Stimulated activated CD4-positive, alpha-beta T cell treated with anti-CD3 and anti-CD28 coated beads, Interleukin-1b, Interleukin-23, amount 100 ng/mL, for 48 hours (primary cell): ENCODE results near the gene IL1B.
A peak's percentile ranks its signal among the peaks of the same experiment; 100 is the strongest.
"Not testable (repeated sequence)": the region's sequence is repeated elsewhere in the genome, so short reads cannot be mapped to it uniquely, and the experiment has no call there.

ENCODE experiments used
- DNase-seq: peaks from one replicate; pipeline ENCODE4 v3.0.0-alpha.2; 2020

IL1B gene

DNA sequence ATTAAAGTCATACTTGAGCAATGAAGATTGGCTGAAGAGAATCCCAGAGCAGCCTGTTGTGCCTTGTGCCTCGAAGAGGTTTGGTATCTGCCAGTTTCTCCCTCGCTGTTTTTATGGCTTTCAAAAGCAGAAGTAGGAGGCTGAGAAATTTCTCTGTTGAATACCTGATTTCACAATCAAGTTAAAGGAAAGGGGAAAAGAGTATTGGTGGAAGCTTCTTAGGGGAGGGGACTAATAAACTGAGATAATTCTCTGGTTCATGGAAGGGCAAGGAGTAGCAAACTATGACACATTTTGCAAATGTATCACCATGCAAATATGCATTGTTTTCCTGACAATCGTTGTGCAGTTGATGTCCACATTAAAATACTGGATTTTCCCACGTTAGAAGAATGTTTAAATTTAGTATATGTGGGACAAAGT is at the start of gene IL1B:
Gene IL1B (minus strand): TSS at position 85 of the 423 bp plus-strand sequence. CDS start 550 bp downstream, outside the sequence.
- no peak for DNase-seq

DNA sequence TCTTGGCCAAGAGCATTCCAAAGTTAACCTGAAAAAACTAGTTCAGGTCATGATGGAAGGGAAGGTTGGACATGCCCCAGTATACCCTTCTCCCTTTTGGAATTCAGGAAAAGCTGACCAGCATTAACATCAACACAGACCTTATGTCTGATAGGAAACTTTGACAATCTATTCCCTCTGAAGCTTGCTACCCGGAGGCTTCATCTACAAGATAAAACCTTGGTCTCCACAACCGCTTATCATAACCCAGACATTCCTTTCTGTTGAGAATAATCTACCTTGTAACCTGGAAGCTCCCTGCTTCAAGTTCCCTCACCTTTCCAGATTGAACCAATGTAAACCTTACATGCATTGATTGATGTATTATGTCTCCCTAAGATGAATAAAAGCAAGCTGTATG is 49.7 kb upstream of the IL1B start:
- no peak for DNase-seq

- no peak for DNase-seq
Measured at GRCh38 chr2:112885506-112885902, 48.9 kb upstream of the IL1B start.

GRCh38 chr2:112884869-112885505 is 48.4 kb upstream of the IL1B start:
- DNase-seq = peak; percentile 74

GRCh38 chr2:112883669-112884068 is 47.1 kb upstream of the IL1B start:
- no peak for DNase-seq

- peak; percentile 39 for DNase-seq
Measured at GRCh38 chr2:112881217-112881985, 44.8 kb upstream of the IL1B start.

DNA sequence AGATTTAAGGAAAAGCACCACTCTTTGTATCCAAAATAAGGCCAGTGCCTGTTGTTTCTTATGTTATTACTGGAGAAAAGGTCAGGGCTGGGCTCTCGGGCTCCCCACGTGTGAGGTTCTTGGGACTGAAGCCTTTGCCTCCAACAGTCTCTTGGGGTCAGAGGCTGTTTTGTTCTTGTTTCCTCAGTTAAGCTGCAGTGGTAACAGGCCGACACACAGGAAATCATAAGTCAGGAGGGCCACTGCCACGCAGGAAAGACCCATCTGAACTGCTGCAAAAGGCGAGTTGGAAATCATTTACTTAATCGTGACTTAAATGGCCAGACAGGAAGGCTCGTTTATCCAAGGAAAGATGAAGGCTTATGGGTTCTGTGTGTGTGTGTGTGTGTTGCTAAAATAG is 44.1 kb upstream of the IL1B start:
- DNase-seq = no peak

GRCh38 chr2:112880091-112880531 is 43.5 kb upstream of the IL1B start:
- DNase-seq = no peak

GRCh38 chr2:112879491-112880041 is 43.0 kb upstream of the IL1B start:
- DNase-seq = no peak

DNA sequence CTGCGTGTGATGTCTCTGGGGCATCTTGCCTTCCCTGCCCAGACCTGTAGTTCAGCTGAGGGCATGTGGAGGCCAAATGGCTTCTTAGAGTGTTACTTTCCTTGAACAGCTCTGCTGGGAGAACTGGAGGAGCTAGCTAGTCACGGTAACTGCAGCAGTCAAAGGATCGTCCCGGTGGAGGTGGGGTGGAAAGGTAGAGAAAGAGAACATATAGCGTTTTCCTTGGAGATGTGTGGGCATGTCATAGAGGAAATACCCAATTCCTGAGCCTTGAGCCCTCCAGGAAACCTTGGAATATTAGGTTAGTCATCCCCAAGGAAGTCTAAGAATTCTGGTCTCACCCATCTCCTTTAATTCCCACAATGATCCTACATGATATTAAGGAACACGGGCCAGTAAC is 40.8 kb upstream of the IL1B start:
- no peak for DNase-seq

DNA sequence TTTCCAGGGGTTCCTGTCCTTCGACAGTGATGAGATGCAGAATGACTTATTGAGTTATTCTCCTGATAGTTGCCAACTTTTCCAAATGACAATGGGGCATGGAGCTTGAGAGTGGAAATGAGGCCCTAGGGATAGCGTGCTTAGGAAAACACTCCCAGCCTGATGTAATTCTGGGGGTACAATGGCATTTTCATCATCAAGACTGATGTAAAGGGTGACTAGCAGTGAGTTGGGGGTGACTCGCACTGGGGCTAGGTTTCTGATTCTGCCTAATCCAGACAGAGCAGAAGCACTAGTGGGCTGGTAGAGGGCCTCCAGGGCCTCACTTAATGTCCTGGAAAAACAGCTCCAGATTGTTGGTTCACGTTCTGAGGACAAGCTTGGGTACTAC is 40.4 kb upstream of the IL1B start:
- DNase-seq = no peak

GRCh38 chr2:112876257-112876970 is 39.8 kb upstream of the IL1B start:
- no peak for DNase-seq

GRCh38 chr2:112870841-112871835 is 34.6 kb upstream of the IL1B start:
- no peak for DNase-seq

DNA sequence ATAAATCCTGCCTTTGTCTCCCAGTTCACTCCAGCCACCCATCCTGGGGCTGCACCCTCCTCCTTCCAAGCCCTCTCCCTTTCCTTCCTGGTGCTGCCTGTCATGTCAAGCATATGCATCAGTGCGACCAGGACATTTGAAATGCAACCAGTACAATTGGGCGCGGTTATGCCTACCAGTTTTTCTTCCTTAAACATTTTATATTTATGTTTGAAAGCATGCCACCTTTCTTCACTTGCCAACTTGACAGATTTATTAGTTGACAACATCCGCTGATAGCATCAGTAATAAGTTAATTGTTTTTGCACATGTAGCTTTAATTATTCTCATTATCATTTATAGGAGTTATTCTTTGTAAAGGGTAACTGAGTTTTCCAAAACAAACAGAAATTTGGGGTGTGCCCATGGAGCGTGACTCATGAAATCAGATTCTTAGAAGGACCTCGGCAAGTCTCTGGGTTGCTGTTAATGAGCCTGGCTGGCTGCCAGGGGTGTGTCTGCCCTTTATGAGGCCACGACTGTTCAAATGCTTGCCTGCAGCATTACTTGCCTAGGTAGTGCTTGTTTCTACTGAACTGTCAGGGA is 32.8 kb upstream of the IL1B start:
- no peak for DNase-seq

DNA sequence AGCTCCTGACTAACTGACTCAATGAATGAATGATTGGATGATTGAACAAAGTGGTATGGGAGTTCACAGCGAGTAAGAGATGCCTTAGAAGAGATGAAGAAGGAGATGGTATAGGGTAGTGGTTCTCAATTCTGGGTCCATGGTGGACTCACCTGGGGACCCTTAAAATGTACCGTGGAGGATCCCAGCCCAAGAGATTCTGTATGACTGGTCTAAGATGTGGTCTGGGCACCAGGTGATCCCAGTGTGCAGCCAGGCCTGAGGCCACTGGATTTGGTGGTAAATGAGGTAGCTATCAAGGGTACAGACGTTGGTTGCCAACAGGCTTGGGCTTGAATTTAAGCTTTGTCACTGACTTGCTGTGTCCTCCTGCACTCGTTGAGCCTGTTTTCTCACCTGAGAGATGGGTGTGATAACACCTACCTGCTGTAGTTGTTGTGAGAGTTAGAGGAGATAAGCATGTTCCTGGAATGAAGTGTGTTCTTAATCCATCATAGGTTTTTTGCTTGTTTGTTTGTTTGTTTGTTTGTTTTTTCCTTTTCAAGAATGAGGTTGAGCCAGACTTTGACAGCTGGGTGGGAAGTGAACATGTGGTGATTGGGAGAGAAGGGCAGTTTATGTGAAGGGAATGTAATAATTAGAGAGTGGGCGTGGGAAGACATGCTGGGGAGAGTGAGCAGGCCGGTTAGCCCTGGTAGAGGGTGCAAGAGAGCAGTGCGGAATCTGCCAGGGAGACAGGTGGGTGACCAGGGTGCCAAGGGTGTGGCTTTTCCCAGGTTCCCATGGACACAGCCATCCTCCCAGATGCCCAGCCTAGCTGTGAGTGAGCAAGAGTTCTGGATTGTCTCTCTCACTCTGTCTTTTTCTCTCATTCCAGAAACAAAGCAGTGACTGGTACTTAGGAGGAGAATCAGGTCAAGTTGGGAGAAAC is 31.4 kb upstream of the IL1B start:
- no peak for DNase-seq

DNA sequence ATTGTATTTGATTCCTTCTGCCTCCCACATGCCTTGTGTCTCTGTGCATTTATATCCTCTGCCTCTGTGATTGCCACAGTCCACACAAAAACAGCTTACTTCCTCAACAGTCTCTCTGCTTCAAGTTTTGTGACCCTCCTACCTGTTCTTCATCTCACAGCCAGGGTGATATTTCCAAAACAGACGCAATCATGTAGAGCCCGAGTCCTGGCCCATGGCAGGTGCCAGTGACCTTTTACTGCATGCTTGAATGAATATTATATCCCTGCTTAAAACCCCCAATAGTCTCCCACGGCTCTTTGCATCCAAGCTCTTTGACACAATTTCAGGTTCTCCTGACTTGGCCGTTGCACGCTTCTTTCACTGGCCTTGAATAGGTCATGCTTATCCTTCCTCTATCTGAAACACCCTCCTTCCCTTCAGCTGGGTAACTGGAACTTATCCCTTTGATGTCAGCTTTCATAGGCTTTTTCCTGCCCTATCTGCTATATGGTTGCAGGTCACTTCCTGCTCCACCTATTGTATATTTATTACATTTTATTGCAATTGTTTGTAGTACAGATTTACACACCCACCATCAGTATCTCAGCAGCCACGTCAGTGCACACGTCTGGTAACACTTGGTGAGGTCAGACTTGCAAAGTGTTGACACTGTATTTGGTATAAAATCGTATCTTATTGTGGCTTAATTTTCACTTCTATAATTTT is 29.7 kb upstream of the IL1B start:
- no peak for DNase-seq

- DNase-seq = no peak
Measured at GRCh38 chr2:112864072-112864471, 27.5 kb upstream of the IL1B start.

DNA sequence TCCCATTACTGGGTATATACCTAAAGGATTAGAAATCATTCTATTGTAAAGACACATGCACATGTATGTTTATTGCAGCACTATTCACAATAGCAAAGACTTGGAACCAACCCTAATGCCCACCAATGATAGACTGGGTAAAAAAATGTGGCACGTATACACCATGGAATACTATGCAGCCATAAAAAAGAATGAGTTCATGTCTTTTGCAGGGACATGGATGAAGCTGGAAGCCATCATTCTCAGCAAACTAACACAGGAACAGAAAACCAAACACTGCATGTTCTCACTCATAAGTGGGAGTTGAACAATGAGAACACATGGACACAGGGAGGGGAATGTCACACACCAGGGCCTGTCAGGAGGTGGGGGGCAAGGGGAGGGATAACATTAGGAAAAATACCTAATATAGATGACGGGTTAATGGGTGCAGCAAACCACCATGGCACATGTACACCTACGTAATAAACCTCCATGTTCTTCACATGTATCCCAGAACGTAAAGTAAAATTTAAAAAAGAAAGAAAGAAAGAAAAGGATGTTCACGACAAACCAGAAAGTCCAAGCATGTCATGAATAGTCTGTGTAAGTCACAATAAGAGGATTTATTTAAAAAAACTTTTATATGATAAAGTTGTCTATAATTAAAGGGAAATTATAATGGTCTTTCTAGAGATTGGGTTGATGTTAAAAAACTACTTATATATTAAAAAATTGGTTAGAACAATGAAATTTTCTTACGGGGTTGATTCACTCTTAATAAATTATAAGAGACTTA is 23.0 kb upstream of the IL1B start:
- DNase-seq = not testable (repeated sequence)

DNA sequence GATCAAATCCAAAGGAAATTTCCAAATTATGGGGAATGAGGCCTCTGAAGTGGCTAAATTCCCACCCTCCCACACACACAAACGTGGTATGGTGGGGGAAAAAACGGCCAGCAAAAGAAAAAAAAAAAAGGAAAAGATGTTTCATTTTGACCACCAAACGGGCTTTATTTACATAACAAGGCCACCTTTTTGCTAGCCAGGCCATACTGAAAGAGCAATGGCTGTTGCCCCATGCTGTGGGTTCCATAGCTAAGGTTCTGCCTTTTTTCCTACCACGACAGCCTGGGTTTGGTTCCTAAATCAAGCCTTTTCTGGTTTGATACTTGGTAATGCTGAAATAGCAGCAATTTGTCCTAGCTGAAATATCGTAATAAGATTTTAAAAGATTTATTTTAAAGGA is 14.0 kb upstream of the IL1B start:
- DNase-seq = no peak
